Erythroblast (primary cell): ENCODE data around the gene TMOD1.

ENCODE experiments used
- GATA1 ChIP-seq: IDR thresholded peaks from 2 replicates; pipeline ENCODE4 v1.6.1; 2011; ENCODE audit warnings: low read depth, mild to moderate bottlenecking, control low read depth, low read length, moderate library complexity
- POLR2A ChIP-seq: IDR thresholded peaks from 2 replicates; pipeline ENCODE4 v1.6.1; 2011; ENCODE audit warnings: mild to moderate bottlenecking, low read length

DNA sequence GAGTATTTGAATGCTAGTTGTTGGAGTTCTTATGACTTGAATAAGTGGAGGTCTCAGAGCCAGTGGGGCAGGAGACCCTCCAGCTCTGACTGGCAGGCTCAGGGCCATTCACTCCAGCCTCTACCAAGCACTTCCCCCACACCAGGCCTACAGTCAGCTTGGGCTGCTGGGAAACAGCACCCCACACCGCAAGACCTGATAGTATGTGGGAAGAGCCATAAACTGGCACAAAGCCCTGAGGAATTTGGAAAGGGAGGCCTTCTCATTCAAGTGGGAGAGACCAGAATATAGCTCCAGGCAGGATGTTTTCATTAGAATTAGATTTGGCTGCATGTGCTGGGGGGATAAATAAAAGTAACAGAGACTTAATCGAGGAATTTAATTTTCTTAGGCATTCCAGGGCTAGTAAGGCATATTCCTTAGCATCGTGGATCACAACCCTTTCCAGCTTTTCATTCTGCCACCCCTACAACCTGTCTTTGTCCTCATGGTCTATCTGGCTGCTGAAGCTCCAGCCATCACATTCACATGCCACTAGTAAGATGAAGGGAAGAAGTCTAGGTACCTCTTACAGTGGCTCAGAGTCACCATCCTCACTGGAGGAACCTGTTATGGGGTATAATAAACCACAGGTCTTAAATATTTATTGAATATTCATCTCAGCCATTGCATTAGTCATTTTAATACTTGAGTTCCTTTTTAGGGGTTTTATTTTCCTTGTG lies 47.5 kb downstream of the TMOD1 start:
- no peak for TF ChIP-seq POLR2A
- no peak for TF ChIP-seq GATA1
